LNCAP (cell line): ENCODE data around the gene SPRYD7.

Experiments
- TF ChIP-seq, protein P1 (sequence below): fragments of 450-650 bp; IDR thresholded peaks from 2 replicates; pipeline ENCODE4 v1.5.1; 2017; ENCODE audit warnings: mild to moderate bottlenecking

Gene SPRYD7

DNA sequence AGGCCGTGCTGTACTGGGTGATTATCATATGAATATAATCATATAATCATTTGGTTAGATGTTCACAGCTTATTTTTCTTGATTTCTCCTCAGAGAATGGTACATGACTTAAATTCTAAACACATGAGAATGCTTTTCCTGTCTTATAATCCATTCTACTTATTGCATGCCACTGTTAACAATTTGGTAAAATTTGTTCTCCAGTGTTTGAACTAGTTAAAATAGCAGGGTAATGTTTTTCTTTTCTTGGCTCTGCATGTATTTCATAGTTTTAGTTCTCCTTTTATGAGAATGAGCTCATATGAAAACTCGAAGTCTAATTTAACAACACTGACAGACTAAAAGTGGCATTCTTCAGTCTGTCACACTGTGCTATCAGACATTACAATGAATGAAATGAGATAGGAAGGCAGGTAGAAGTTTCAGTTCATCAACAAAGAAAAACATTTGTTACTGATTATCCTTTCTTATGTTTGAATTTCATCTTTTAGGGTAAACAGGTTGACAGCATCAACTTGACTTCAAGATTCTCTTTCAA, 10.2 kb downstream of the SPRYD7 start:
- TF ChIP-seq, protein P1, sequence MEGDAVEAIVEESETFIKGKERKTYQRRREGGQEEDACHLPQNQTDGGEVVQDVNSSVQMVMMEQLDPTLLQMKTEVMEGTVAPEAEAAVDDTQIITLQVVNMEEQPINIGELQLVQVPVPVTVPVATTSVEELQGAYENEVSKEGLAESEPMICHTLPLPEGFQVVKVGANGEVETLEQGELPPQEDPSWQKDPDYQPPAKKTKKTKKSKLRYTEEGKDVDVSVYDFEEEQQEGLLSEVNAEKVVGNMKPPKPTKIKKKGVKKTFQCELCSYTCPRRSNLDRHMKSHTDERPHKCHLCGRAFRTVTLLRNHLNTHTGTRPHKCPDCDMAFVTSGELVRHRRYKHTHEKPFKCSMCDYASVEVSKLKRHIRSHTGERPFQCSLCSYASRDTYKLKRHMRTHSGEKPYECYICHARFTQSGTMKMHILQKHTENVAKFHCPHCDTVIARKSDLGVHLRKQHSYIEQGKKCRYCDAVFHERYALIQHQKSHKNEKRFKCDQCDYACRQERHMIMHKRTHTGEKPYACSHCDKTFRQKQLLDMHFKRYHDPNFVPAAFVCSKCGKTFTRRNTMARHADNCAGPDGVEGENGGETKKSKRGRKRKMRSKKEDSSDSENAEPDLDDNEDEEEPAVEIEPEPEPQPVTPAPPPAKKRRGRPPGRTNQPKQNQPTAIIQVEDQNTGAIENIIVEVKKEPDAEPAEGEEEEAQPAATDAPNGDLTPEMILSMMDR = no peak

- TF ChIP-seq, protein P1 = no peak
Measured at GRCh38 chr13:49922301-49922700, 13.8 kb downstream of the SPRYD7 start.

DNA sequence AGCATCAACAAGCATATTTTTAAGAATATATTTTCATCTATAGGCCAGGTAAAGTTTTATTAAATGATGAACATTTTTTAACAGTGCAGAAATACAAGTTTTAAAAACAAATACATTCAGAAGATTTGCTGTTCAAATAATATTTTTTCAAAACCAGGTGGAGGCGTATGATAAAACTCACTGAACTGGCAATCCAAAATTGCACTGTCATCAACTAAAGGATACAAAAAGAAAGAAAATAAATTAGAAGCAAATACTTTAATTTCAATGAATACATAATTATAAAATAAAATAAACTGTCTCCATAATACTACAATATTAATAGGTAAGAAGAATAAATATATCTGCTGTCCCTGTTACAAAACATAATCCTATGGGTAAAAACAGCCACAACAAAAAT, 21.2 kb downstream of the SPRYD7 start:
- TF ChIP-seq, protein P1 = no peak

- TF ChIP-seq, protein P1 = no peak; the same call in 1 of the 2 replicates
Measured at GRCh38 chr13:49908637-49909036, 27.5 kb downstream of the SPRYD7 start.

DNA sequence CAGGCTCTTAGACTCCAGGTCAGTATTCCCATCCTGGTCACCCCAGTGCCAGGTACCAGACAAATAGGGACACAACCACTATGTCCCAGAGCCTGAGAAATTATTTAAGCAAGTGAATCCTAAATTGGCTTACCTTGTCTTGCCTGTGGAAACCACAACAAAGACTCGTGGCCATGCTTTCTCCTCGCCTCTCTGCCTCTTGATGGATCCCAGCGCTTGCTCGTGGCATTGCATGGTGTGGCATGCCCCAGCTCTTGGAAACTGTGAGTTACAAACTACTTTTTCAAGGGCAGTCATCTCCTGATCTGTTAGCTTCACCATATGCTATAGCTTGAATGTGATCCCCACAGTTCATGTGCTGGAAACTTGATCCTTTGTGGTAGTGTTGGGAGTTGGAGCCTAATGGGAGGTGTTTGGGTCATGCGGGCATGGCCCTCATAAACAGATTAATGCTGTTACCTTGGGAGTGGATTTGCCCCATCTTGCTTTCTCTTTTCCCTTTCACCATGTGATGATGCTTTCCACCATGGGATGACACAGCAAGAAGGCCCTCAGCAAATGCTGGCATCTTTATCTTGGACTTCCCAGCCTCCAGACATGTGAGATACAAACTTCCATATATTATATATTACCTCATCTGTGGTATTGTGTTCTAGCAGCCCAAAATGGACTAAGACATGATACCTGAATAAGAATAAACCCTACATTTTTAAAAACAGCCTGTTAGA, 31.2 kb downstream of the SPRYD7 start:
- TF ChIP-seq, protein P1 = no peak

DNA sequence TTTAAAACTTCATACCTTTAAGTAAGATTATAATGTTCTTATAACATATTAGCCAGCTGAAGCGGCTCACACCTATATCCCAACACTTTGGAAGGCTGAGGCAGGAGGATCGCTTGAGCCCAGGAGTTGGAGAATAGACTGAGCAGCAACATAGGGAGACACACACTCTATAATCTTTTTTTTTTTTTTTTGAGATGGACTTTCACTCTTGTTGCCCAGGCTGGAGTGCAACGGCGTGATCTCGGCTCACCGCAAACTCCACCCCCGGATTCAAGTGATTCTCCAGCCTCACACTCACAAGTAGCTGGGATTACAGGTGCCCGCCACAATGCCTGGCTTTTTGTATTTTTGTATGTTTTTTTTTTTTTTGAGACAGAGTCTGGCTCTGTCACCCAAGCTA, 37.3 kb downstream of the SPRYD7 start:
- TF ChIP-seq, protein P1 = no peak

GRCh38 chr13:49897713-49898112, 38.4 kb downstream of the SPRYD7 start:
- TF ChIP-seq, protein P1 = no peak
